DMS53 treated with DMSO at 0.1 percent for 48 hours (cell line): ENCODE results near the gene ITIH6.
"Not testable (repeated sequence)": the region's sequence is repeated elsewhere in the genome, so short reads cannot be mapped to it uniquely, and the experiment has no call there.

Experiments used
- DNase-seq: peaks from one replicate; lab custom pipeline; 2025; ENCODE audit not compliant: unreplicated experiment; lab: John Stamatoyannopoulos, UW

The ITIH6 gene, protein sequence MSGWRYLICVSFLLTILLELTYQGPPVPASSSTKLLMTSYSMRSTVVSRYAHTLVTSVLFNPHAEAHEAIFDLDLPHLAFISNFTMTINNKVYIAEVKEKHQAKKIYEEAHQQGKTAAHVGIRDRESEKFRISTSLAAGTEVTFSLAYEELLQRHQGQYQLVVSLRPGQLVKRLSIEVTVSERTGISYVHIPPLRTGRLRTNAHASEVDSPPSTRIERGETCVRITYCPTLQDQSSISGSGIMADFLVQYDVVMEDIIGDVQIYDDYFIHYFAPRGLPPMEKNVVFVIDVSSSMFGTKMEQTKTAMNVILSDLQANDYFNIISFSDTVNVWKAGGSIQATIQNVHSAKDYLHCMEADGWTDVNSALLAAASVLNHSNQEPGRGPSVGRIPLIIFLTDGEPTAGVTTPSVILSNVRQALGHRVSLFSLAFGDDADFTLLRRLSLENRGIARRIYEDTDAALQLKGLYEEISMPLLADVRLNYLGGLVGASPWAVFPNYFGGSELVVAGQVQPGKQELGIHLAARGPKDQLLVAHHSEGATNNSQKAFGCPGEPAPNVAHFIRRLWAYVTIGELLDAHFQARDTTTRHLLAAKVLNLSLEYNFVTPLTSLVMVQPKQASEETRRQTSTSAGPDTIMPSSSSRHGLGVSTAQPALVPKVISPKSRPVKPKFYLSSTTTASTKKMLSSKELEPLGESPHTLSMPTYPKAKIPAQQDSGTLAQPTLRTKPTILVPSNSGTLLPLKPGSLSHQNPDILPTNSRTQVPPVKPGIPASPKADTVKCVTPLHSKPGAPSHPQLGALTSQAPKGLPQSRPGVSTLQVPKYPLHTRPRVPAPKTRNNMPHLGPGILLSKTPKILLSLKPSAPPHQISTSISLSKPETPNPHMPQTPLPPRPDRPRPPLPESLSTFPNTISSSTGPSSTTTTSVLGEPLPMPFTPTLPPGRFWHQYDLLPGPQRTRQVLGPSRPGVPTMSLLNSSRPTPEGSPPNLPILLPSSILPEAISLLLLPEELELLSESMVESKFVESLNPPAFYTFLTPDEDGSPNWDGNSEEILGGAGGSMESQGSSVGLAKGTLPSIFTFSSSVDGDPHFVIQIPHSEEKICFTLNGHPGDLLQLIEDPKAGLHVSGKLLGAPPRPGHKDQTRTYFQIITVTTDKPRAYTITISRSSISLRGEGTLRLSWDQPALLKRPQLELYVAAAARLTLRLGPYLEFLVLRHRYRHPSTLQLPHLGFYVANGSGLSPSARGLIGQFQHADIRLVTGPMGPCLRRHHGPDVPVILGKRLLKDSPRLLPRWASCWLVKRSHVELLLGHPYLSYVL

DNA sequence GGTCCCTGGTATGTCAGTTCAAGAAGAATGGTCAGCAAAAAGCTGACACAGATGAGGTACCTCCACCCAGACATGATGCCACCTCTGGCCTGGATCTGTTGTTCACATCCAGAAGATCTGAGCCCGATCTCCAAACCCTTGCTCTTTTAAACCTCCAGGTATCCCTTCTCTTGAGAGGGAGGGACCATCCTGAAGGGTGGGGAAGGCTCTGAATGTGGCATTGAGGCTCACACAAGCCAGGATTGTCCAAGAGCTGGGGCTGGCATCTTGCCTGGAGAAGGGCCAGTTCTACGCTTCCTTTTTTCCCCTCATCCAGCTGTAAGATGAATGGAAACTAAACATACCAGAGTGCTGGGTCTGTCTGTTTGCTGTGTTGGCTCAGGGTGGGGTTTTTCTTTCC is at the start of gene ITIH6:
TSS of gene ITIH6 (minus strand) at position 119 of the 400 bp plus-strand sequence. CDS start at position 74, 45 bp downstream.
- DNase-seq = no peak

- DNase-seq = not testable (repeated sequence)
These were observed 49.6 kb upstream of the ITIH6 start for GRCh38 chrX:54847700-54848099.

GRCh38 chrX:54843050-54843449 is 45.0 kb upstream of the ITIH6 start:
- no peak for DNase-seq

DNA sequence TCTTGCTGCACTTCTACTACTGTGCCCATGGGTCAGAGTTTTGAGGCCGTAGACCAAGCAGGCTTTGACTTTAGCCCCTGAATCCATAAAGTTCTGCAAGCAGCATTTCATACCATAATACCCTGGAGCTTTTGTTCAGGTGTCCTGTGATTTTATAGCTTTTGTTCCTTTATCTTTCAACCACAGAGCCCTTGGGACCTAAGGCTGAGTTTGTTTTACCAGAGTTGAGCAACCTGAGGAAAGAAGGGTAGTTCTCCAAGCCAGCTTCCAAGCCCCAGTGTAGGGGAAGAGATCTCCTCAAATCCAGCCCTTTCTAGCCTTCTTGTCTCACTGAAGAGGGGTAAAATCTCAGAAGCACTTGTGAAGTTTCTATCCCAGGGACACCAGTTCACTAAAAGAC is 44.6 kb upstream of the ITIH6 start:
- DNase-seq = no peak

- DNase-seq = not testable (repeated sequence)
These were observed 43.3 kb upstream of the ITIH6 start for GRCh38 chrX:54841184-54841874.

- no peak for DNase-seq
These were observed 40.5 kb upstream of the ITIH6 start for GRCh38 chrX:54838583-54838982.

DNA sequence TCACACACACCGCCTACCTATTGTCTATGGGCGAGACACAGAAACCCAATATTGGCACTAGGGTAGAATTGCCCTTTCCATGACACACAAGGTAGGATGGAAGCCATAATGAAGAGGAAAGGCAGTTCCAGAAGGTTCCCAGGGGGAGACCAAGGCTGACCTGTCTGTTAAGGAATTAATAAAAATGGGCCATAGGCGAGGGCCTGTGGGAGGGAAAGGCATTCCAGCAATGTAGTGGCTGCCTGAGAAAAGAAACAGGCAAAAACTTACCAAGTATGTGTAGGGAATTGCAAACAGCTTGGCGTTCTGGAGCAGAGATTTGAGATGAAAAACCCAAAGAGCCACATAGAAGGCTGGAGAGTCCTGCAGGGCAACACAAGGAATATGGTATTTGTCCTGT is 28.5 kb upstream of the ITIH6 start:
- DNase-seq = no peak

- no peak for DNase-seq
These were observed 27.8 kb upstream of the ITIH6 start for GRCh38 chrX:54825716-54826438.

GRCh38 chrX:54824722-54825121 is 26.7 kb upstream of the ITIH6 start:
- DNase-seq = no peak

GRCh38 chrX:54824195-54824594 is 26.1 kb upstream of the ITIH6 start:
- no peak for DNase-seq

DNA sequence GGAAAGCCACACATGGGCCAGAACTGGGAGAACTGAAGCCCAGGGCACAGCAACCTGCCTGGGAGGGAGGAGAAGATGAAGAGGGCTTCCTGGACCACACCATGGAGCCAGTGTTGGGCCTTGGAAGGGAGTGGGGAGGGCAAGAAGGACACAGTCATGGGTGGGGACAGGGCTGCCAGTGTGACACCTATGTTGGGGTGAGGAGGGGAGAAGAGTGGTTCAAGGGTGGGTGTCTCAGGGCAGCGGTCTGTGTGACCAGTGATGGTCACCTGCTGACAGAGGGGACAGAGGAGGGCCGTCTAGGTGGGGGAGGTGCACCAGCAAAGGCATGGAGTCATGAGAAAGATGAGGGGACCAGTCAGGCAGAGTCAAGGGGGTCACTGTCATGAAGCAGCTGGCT is 23.3 kb upstream of the ITIH6 start:
- DNase-seq = no peak

GRCh38 chrX:54820737-54821136 is 22.7 kb upstream of the ITIH6 start:
- DNase-seq = no peak

- DNase-seq = no peak
These were observed 21.1 kb upstream of the ITIH6 start for GRCh38 chrX:54819201-54819600.

DNA sequence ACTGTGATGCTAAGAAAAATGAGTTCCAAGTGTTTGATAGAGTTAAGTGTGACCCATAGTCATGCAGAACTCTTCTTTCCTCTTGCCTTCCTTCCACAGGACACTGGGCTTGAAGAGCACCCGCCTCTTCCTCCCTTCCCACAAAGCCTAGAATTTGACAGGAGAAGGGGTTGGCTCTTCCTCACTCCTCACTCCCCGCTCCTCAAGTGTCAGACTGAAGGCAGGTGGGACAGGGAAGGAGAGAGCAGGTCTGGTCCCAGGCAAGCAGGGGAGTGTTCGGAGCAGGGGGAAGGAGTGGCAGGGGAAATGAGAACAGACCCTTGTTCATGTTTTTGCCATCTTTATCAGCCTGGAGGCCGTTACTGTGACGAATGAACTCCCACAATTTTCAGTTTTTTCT is 20.2 kb upstream of the ITIH6 start:
- no peak for DNase-seq

- no peak for DNase-seq
These were observed 19.3 kb upstream of the ITIH6 start for GRCh38 chrX:54817220-54817820.

GRCh38 chrX:54812306-54812705 is 14.3 kb upstream of the ITIH6 start:
- no peak for DNase-seq

- no peak for DNase-seq
These were observed 13.3 kb upstream of the ITIH6 start for GRCh38 chrX:54811301-54811885.

GRCh38 chrX:54810532-54810931 is 12.5 kb upstream of the ITIH6 start:
- DNase-seq = no peak
